Tibial nerve (tissue), 3 donors: Measurements from ENCODE around the gene TUBA3E.
"Not testable (repeated sequence)": the region's sequence is repeated elsewhere in the genome, so short reads cannot be mapped to it uniquely, and the experiment has no call there.

ENCODE experiments used
- POLR2A ChIP-seq, 2 donors: fragments of 450-650 bp; IDR thresholded peaks; one replicate each; pipeline ENCODE4 v1.6.1; 2017; ENCODE audit warnings: antibody characterized with exemption in 2 of 2, mild to moderate bottlenecking in 2 of 2, moderate library complexity in 2 of 2
- TF ChIP-seq, protein P1 (sequence below), 5 experiments: fragments of 200-600 bp in 3 of 5; fragments of 450-650 bp in 2 of 5; sonication (generic) in 3 of 5; IDR thresholded peaks; one replicate each; pipeline ENCODE4 v1.5.1; 2016 to 2019; ENCODE audit warnings: antibody characterized with exemption in 5 of 5, mild to moderate bottlenecking in 3 of 5, moderate library complexity in 2 of 5

DNA sequence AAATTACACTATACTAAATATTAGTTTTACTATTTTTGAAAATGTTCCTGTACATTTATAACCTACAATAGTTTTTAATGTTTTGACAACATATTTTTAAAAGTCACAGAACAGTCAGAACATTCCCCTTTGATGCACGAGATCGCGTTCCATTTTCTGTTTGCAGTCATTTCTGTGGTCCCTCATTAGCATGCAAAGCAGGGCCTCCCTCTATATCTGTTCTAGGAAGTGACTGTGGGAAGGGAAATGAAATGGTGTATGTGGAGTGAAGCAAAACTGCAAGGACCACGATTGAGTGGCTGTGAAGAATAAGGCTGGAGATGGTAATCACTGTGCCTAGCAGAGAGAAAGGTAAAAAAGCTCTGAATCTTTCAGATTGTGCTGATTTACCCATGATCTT lies 24.3 kb upstream of the TUBA3E start:
- TF ChIP-seq, protein P1, sequence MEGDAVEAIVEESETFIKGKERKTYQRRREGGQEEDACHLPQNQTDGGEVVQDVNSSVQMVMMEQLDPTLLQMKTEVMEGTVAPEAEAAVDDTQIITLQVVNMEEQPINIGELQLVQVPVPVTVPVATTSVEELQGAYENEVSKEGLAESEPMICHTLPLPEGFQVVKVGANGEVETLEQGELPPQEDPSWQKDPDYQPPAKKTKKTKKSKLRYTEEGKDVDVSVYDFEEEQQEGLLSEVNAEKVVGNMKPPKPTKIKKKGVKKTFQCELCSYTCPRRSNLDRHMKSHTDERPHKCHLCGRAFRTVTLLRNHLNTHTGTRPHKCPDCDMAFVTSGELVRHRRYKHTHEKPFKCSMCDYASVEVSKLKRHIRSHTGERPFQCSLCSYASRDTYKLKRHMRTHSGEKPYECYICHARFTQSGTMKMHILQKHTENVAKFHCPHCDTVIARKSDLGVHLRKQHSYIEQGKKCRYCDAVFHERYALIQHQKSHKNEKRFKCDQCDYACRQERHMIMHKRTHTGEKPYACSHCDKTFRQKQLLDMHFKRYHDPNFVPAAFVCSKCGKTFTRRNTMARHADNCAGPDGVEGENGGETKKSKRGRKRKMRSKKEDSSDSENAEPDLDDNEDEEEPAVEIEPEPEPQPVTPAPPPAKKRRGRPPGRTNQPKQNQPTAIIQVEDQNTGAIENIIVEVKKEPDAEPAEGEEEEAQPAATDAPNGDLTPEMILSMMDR (IDR thresholded peaks at IDR 0.05): not testable (repeated sequence)
- TF ChIP-seq POLR2A (IDR thresholded peaks at IDR 0.05): not testable (repeated sequence)
